NCI-H2227 (cell line): Measurements from ENCODE around the gene C1RL.

ENCODE experiments used
- DNase-seq: peaks from one replicate; lab custom pipeline; 2025; ENCODE audit not compliant: unreplicated experiment; lab: John Stamatoyannopoulos, UW

C1RL gene

DNA sequence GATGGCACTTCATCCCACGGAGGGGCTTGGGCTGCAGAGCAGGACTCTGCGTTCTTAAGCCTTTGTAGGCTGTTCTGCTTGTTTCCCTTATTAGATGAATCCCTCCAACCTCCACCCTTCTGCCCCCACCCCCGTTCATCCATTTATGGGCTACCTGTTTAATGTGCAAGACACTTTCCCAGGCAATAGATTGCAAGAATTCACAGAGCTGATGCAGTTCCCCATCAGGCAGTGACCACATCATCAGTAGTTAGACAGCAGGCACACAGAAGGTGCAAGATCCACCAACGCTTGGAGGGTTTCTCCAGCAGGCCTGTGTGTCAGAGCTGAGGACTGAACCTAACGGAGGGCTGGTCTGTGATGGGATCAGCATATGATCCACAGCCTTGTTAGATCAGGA lies 15.5 kb downstream of the C1RL start:
- DNase-seq = no peak

- DNase-seq = no peak
Measured at GRCh38 chr12:7092986-7093460, 16.0 kb downstream of the C1RL start.

GRCh38 chr12:7092229-7092985 lies 16.6 kb downstream of the C1RL start, which contains the start of gene C1R:
C1R (minus strand) TSS chr12:7092445; CDS start chr12:7092388, 57 bp downstream.
- DNase-seq = peak; percentile 39

DNA sequence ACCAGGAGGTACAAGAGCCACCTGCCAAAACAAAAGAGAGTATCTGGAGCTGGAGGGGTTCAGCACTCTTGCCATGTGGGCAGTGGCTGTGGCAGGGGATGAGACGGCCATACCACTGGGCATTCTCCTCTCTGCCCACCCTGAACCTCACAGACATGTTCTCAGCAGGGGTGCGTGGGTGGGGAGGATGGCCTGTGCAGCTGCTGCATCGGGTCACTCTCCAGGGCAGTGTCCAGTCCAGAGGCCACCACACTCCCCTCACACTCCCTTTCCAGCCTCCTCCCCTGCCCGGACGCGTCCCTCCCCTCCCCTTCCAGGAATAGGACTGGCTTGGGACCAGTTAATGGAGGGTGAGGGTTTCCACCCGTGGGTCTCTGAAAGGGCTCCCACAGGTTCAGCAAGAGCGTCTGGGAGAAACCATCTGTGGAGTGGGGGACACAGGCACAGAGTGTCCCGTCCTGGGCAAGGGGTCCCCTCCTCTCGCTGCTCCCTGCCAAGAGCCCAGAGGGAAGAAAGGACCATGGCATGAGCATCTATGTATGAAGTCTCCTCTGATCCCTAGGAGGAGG lies 17.3 kb downstream of the C1RL start:
- DNase-seq = no peak

- DNase-seq = no peak
Measured at GRCh38 chr12:7091171-7091570, 17.8 kb downstream of the C1RL start.

GRCh38 chr12:7090222-7090998 lies 18.6 kb downstream of the C1RL start:
- no peak for DNase-seq

DNA sequence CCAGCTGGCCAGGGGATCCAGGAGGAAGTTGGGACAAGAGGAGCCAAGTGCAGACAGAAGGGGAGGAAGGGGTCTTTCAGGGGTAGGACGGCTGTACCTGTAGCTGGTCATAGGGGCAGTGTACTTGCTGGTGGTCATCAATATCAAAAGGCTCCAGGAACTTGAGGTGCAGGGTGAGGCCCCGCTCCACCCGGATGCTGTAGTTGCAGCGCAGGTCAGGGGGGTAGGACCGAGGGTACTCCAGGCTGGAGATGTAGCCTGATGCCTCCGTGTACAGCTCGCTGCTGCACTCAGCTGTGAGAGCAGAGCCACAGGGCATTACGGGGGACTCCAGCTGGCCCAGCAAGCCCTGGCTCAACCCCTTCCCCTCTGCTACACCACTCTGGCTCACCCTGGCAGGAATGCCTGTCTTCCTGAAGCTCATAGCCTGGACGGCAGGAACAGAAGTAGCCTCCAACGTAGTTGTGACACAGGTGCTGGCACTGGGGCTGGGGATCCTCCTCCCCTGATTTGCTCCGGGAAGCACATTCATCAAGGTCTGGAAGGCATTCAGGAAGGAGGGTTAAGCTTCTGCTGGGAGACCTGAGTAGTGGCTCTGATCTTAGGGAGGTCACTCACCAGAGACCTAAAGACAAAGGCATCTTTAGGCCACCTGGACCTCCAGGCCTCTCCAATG lies 19.7 kb downstream of the C1RL start:
- no peak for DNase-seq

DNA sequence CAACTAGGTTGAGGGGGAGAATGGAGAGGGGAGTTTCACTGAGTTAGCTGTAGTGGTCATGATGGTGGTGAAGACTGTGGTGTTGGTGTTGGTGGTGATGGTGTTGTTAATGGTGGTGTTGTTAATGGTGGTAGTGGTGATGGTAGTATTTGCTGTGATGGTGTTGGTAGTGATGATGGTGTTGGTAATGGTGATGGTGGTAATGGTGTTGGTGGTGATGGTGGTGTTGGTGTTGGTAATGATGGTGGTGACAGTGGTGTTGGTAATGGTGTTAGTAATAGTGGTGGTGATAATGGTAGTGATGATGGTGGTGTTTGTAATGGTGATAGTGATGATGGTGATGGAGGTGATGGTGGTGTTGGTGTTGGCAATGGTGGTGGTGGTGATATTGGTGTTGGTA lies 25.9 kb downstream of the C1RL start:
- DNase-seq = no peak

DNA sequence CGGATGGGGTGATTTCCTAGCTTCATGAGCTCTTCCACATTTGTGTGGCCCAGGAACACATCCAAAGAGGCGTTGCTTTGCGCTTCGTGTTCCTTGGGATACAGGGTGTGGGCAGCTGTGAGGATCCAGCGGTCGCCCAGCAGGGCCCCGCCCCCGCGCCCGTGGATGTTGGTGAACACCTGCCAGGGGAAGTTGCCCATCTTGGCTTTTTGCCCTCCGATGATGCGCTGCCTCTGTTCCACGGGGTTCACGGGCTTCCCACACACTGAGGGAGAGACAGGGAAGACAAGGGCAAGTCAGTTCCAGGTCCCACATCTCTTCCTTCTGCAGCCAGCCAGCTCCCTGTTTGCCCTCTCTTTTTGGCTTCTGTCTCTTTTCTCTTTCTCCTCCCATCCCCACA lies 28.0 kb downstream of the C1RL start:
- DNase-seq = no peak

DNA sequence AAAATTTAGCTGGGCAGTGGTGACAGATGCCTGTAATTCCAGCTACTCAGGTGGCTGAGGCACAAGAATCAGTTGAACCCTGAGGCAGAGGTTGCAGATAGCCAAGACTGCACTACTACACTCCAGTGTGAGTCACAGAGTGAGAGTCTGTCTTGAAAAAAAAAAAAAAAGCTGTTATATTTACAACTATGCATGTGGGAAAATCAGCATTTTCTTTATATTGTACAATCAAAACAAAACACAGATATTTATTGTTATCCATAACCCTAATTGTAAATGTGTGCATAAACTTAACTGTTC lies 29.2 kb downstream of the C1RL start:
- DNase-seq = no peak

DNA sequence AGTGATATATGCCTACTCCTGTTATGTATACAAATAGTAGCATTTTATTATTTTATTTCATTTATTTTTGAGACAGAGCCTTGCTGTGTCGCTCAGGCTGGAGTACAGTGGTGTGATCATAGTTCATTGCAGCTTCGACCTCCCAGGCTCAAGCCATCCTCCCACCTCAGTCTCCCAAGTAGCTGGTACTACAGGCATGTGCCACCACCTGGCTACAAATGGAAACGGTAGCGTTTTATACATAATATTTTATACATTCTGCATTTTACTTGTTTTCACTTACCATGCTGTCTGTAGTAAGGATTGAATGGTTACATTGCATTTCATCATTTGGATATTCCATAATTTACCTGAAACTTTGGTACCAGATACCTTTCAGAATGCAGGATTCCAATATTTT lies 30.9 kb downstream of the C1RL start:
- no peak for DNase-seq

- DNase-seq = no peak
Measured at GRCh38 chr12:7076493-7076892, 32.5 kb downstream of the C1RL start.

- DNase-seq = no peak
Measured at GRCh38 chr12:7075939-7076338, 33.1 kb downstream of the C1RL start.

DNA sequence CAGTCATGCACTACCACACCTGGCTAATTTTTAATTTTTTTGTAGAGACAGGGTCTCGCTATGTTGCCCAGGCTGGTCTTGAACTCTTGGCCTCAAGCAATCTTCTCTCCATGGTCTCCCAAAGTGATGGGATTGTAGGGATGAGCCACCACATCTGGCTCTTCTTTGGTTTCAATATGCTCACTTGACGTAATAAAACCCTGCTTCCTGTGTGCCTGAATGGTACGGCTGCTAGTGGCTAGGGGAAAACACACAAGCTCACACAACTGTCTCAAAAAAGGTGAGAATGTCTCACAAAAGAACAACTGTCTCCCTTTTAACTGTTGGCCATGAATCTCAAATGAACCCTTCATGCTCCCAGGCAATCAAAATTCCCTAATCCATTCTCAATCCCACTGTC lies 33.5 kb downstream of the C1RL start:
- DNase-seq = no peak

DNA sequence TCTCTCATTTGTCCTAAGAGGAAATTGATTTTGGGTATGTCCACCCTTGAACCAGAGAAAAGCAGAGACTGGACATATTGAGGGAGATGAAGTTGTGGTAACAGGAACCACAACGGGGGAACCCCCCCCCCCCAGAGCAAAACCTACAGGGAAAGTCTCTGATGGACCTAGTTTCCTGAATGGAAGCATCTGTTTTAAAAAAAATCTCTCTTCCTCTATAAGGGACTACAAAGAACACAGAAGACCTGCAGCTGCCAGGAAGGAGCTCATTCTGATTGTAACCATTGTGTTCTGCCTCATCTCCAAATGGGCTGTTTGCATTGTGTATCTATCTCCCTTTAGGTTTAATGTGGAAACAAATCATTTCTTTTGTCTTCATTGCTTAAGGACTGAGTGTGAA lies 35.1 kb downstream of the C1RL start:
- no peak for DNase-seq

DNA sequence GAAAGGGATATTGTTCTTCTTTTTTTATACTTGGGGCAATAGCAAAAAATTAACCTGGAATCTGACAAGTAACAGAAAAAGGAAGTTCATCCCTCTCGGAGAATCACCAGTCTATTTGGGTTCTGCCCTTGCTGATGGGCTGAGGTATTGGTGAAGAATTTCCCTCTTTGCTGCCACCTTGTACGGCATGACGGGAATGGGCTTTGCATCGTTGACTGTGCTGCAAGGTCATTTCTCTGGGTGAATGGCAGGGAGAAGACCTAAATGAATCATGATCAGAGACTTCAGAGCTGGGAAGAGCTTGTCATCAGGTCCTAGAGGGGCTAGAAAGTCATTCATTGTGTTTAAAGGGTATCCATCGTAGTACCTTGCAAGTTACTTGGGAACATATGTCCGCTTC lies 36.5 kb downstream of the C1RL start:
- DNase-seq = no peak

GRCh38 chr12:7072035-7072434 lies 37.0 kb downstream of the C1RL start:
- no peak for DNase-seq

GRCh38 chr12:7069386-7069785 lies 39.6 kb downstream of the C1RL start:
- no peak for DNase-seq

DNA sequence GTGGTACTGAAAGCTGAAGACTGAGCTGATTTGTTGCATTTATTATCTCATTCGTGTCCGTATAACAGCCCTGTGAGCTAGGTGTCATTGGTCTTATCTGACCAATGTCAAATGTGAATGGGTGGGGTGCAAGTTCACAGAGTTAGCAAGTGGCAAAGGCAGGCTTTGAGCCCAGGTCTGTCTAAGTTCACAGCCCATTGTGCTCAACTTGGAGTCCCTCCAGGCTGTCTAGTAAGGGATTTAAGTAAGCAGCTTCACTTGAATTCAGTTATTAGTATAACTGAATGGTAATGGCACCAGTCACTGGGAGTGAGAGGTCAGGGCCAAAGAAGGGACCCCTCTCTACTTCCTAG lies 40.0 kb downstream of the C1RL start:
- no peak for DNase-seq

GRCh38 chr12:7068240-7068993 lies 40.6 kb downstream of the C1RL start:
- no peak for DNase-seq

DNA sequence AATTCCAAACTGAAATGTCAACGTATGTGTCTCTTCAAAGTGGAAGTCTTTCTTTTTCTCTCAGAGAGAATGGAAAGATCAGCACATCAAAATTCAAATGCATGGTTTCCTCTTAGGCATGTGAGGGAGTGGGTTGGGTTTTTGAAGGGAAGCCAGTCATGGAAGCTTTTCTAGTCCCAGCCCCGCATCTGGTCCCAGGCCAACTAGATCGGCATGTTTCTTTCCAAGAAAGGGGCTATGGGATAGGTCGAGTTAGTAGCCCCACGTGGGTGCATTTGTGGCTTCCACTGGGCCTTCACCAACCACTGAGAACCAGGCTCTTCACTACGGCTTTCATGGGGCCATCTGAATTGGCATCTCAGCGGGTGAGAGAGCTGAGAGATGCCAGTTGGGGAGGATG lies 41.9 kb downstream of the C1RL start:
- DNase-seq = no peak
